ENCODE measurements around the gene AFM.

Gene AFM, protein sequence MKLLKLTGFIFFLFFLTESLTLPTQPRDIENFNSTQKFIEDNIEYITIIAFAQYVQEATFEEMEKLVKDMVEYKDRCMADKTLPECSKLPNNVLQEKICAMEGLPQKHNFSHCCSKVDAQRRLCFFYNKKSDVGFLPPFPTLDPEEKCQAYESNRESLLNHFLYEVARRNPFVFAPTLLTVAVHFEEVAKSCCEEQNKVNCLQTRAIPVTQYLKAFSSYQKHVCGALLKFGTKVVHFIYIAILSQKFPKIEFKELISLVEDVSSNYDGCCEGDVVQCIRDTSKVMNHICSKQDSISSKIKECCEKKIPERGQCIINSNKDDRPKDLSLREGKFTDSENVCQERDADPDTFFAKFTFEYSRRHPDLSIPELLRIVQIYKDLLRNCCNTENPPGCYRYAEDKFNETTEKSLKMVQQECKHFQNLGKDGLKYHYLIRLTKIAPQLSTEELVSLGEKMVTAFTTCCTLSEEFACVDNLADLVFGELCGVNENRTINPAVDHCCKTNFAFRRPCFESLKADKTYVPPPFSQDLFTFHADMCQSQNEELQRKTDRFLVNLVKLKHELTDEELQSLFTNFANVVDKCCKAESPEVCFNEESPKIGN

DNA sequence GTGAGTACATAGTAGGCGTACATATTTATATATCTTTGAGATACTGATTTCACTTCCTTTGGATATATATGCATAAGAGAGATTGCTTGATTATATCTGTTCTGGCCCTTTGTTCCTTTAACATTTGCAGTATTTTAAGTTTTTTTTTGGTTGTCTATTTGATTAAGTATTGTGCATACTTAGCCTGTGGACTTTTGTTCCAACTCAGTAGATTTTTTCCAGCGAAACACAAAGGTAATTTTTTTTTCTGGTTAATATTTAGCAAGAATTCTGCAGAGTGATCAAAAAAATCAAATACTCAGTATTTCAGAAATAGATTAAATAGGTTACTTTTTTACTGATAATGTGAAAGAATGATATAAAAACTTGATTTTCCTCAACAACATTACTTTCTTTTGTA lies at the start of gene AFM:
TSS of gene AFM (plus strand) at position 388 of the 400 bp plus-strand sequence. CDS start 31 bp downstream, outside the sequence.
- no peak for DNase-seq

DNA sequence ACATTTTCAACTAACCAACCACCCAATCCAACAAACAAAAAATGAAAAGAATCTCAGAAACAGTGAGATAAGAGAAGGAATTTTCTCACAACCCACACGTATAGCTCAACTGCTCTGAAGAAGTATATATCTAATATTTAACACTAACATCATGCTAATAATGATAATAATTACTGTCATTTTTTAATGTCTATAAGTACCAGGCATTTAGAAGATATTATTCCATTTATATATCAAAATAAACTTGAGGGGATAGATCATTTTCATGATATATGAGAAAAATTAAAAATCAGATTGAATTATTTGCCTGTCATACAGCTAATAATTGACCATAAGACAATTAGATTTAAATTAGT lies 49.8 kb upstream of the AFM start:
- DNase-seq, result no peak

DNA sequence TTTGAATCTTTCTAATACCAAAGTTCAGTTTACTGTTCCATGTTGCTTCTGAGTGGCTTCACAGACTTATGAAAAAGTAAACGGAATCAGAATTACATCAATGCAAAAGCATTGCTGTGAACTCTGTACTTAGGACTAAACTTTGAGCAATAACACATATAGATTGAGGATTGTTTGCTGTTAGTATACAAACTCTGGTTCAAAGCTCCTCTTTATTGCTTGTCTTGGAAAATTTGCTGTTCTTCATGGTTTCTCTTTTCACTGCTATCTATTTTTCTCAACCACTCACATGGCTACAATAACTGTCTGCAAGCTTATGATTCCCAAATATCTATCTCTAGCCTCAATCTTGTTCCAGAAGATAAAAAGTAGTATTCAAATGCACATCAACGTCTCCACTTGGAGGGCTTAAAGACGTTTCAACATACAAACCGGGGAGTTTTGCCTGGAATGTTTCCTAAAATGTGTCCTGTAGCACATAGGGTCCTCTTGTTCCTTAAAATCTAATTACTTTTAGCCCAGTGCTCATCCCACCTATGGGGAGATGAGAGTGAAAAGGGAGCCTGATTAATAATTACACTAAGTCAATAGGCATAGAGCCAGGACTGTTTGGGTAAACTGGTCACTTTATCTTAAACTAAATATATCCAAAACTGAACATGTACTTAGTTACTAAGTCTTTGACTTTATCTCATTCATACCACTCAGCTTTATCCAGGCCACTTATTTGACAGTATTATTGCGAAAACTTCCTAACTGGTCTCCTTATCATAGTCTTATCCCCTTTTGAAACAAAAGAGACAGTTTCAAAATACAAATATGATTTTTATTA lies 49.2 kb upstream of the AFM start:
- DNase-seq, result no peak

DNA sequence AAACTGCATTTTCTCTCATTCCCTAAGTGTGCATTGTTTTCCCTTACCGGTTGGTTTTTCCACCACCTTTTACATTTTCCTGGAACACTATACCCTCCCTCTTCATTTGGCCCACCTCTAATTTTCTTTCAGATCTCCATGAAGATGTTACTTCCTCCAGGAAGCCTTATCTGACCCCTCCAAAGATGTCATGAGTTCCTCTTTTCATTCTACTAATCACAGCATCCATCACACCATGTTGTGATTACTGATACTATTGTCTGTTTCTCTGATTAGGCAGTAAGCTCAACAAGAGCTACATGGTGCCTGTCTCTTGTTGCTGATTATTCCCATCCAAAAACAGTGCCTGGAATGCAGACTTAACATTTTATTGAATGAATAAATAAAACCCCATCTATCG lies 48.4 kb upstream of the AFM start:
- no peak for DNase-seq

DNA sequence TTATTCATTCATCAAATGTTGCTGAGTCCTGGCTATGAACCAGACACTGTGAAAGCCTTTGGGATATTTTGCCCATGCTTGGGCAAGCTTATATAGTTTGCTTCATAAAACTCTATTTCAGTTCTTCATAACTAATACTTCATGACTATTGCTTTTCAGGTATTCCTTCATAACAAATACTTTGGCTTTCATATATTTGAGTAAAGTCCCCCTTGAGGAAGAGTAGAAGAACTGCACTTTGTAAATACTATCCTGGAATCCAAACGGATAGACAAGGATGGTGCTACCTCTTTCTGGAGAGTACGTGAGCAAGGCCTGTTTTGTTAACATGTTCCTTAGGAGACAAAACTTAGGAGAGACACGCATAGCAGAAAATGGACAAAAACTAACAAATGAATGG lies 47.2 kb upstream of the AFM start:
- no peak for DNase-seq

DNA sequence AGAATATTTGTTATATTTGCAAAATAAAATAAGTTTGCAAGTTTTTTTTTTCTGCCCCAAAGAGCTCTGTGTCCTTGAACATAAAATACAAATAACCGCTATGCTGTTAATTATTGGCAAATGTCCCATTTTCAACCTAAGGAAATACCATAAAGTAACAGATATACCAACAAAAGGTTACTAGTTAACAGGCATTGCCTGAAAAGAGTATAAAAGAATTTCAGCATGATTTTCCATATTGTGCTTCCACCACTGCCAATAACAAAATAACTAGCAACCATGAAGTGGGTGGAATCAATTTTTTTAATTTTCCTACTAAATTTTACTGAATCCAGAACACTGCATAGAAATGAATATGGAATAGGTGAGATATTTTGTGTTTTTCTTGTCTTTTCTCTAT lies 45.6 kb upstream of the AFM start, which contains the start of gene AFP:
TSS of gene AFP (plus strand) at position 238 of the 400 bp plus-strand sequence. CDS start at position 280, 42 bp downstream.
- no peak for DNase-seq

DNA sequence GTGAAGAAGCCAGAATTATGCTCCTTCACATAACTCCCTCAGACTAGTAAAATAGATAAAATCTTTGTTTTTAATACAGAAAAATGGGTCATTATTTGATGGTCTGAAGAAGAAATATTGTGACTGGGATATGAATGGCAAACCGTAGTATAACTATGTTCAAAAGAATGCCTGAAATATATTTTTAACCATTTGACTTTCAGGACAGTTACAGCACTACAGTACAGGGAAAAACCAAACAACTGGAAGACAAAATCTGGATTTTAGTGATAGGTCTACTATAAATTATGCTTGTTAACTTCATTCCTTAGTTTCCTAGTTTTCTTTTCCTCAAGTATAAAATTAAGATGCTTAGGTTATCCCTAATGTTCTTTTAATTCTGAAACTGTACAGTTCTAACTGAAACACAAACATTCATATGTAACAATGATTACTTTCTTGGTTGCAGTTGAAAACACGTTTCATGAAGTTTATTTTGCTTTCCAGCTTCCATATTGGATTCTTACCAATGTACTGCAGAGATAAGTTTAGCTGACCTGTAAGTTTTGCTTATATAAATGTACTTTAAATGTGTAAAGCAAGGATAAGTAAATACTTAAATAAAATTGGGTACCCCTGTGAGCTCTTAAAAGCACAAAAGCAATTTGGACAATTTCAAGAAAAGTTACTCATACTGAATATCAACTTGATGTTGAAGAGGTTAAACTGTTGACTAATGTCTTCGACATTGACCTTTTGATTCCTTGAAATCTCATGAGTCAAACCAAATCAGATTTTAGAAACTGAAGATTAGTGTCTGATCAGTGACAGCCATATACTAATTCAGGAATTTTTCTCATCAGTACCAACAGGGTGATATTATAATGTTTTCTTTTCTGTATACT lies 44.6 kb upstream of the AFM start:
- no peak for DNase-seq

DNA sequence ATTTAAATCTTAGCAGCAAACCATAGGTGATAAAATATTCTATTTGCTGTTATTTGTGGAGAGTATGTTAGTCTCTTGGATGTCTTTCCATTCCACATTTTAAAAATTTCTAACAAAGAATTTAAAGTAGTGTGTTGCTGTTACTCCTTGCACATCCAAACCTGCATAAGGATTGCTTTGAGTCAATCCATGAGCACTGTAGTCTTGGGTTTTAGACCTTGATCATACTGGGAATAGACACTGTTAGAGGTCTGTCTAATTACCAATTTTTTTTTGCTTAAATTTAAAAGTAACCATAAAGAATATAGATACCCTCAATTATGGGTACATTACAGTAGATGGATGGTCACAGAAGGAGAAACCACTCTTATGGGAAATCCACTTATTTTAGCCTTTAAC lies 44.0 kb upstream of the AFM start:
- DNase-seq, result no peak

DNA sequence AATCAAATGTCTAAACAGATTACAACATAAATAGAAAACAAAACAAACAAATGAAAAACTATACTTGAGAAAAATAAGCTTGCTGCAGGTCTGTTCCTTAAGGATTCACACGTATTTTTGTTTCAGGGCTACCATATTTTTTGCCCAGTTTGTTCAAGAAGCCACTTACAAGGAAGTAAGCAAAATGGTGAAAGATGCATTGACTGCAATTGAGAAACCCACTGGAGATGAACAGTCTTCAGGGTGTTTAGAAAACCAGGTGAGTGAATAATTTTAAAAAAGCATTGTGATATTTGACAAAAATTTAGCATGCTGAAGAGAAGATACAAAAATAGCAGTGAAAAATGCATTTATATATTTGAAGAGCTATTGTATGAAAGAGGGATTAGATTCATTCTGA lies 43.5 kb upstream of the AFM start:
- DNase-seq, result no peak

DNA sequence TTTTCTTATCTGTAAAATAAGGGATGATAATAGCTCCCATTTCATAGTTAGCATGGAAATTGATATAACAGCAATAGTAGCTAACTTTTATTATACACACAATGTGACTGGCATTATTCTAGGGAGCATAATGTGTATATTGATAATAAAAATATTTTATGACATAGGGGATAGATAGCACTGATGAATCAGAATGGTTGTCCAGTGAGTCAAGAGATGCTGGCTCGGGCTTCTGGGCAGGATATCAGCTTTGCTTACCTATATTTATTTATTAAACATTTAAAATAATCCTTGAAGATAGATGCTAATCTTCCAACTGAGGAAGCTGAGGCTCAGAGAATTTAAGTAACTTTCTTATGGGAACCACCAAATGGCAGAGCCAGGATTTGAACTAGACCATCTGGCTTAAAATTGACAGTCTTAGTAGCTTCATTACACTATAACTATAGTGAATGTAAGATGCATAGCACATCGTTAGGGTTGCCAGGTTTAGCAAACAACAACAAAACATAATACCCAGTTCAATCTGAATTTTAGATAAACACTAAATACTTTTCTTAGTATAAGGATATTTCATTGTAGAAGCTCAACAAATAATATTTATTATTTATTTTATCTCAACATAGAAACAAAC lies 42.8 kb upstream of the AFM start:
- DNase-seq, result no peak

DNA sequence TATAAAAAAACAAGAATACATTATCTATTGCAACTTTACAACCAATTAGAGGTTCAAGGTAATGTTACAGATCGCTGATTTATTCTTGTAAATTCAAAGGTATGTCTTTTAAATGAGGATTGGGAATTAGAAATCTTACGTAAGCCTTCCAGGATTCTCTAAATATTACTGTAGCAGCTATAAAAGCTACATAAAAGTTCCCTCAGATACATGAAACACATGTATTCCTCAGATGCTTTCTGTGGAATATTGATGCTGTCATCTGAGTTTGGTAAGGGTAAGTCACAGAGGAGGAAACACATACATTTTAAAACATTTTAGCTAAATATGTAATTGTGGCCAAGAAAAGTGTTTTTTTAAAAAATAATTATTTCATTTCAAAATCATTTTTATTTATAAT lies 42.1 kb upstream of the AFM start:
- DNase-seq, result no peak

DNA sequence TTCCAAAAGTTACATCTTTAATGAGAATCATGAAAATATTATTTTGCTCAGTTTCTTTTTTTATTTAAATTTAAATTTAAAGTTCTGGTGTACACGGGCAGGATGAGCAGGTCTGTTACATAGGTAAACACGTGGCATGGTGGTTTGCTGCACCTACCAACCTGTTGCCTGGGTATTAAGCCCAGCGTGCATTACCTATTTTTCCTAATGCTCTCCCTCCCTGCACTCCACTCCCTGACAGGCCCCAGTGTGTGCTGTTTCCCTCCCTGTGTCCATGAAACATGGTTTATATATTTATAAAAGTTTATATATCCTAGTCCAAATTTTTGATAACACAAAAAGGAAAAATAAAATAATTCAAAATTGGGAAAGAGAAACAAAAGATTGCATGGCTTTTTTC lies 41.6 kb upstream of the AFM start:
- DNase-seq, result no peak

DNA sequence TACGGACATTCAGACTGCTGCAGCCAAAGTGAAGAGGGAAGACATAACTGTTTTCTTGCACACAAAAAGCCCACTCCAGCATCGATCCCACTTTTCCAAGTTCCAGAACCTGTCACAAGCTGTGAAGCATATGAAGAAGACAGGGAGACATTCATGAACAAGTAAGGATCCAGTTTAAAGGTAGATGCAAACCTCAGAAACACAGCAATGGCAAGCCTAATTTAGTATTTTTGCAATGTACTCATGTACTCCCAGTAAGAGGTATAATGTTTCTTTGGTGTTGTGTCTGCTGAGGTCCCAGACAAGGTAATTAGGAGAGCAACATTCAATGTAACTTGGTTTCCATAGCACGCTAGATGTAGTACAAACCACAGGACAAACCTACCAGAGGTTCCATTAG lies 40.9 kb upstream of the AFM start:
- DNase-seq, result no peak

DNA sequence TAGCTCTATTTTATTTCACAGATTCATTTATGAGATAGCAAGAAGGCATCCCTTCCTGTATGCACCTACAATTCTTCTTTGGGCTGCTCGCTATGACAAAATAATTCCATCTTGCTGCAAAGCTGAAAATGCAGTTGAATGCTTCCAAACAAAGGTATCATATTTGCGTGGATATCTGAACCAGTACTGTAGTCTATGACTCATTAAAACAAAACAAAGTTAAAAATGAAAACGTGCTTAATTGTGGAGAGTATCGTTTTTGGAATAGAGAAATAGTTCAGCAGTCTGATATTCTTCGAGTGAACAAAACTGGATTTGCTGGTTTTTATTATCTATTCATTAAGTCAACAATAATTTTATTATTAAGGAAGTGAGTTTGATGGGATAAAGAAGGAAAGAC lies 39.3 kb upstream of the AFM start:
- no peak for DNase-seq

DNA sequence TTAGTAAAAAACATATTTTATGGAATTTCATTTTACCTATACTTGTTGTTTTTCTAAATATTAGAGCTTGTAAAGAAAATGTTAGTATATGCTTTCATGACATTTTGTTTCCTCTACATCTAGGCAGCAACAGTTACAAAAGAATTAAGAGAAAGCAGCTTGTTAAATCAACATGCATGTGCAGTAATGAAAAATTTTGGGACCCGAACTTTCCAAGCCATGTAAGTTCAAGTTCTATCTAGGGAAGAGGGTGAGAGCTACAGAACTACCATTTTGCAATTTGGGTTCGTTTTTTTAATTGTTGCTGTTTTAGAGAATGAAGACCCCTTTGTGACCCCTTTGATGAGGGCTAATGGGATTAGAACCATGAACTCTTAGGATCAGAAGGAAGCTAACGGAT lies 38.3 kb upstream of the AFM start:
- no peak for DNase-seq

DNA sequence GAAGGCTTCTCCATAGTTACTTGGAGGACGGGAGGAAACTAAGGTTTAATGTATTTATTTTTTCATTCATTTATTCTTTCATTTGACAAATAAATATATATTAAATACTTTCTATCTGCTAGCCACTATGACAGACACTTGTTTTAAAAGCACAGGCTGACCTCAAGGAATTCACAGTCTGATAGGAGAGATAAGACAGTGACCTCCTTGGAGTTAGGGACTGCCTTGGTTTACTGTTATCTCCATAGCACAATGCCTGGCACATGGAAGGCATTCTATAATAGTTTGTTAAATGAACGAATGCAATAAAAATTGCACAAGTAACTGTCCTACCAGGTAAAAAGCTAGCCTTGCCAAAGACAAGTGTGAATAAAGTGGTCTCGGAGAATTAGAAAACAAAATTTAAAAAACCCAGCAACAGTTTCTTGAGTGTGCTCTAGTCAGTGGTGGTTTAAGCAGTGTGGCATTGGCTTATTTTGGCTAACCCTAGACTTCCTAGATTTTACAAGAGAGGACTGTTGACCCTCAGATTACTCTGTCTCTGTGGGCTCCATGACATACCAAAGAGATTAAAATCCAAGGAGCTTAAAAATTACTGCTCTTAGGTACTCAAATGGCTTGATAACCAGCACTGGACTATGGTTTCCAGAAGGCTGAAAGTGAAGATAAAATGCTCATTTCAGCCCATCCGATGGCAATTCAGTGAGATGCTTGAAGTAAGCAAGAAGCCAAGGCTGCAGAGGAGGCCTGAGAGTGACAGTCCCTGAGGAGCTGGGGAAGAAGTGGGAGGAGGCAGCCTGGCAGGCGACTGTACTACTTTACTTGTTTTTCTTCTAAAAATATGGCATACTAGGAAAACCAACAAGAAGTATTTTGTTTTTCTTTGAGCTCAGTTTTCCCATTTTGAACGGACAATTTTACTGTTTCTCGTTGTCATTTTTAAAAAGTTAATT lies 35.9 kb upstream of the AFM start:
- DNase-seq, result no peak

DNA sequence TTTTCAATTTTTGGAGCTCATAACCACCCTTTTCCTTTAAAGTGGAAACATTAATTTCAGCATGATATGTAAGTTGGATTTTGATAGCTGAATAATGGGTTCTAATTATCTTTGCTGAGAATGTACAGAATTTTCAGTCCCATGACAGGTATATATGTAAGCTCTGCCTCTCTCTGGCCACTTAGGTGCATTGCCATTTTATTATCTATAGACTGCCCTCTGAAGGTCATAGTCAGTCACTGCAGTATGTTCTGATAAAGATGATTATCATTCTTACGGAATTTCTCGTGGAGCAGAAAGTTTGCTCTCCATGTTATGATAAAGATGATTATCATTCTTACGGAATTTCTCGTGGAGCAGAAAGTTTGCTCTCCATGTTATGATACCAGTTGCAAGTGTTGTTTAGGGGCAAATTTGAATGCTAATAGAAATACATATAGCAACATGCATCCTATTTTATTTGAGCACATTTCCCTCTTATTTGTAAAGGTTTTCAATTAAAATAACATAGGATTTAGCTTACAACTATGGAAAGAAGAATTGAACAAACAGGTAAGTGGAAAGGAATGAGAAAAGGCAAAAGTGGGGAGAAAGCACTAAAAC lies 35.1 kb upstream of the AFM start:
- peak; percentile 28 to 41 for DNase-seq

DNA sequence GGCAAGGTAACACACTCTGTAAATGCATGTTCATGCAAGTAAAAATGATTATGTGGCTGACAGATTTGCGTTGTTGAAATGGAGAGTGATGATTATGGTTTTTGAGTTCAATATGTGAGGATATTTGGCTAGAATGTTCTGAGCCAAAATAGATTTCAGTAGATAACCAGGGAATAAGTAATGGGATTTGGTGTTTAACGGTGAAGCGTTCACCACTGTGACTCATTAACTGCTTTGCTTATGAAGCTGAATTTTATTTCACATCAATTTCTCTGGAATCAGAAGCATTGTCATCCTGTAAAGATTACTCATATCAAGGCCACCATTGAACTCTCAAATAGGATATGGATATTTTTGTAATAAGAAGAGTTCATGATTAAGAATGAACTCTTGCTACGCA lies 33.9 kb upstream of the AFM start:
- no peak for DNase-seq

DNA sequence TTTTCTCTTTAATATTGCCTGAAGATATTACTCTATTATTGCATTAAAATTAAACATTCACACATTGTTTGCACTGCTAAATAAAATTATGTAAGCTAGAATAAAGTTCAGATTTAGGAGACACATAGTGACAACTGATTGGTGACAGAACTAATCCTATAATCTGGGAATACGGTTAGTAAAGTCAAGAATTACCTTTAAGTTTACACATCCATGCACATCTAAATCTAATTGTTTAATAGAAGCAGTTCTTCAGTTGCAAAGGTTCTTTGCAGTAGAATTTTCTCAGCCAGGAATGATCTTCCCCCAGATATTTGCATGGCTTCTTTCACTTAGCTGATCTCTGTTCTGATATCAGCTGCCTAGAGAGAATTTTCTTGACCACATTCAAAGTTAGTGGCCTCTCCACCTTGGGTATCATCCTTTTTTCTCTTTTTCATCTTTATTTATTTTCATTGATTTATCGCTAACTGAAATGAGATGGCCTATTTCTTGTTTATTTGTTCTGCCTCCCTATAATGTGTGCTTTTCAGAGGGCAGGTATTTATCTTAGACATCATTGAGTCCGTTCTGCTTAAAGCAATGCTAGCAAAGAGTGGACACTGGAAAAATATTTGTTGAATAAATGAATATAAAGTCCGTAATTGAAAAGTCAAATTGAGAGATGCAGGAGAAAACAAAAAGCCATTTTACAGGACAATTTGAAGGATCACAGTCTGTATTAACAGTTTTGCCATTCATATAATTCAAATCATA lies 32.9 kb upstream of the AFM start:
- no peak for DNase-seq
